ENCODE data around the gene IL6.

DNA sequence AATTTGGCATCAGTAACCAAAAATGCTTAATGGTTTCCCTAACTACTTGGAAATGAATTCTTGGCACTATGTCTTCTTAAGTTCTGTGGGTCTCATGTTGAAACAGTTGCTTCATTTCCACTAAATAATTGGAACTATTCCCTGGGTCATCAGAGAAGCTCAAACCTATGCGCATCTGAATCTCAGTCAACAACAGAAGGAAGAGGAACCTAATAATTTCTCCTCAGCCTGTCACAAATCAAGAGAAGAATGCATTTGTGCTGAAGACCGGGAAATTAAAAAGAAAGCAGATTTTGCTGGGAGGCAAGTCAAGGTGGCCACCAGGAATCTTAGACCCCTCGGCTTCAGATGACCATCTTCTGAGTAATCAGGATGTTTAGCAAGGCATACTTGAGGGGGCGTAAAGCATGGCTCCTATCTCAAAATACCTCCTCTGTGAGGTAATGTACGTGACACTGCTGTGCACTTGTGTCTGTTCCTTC is 54.3 kb downstream of the IL6 start:
- TF ChIP-seq, protein P1, sequence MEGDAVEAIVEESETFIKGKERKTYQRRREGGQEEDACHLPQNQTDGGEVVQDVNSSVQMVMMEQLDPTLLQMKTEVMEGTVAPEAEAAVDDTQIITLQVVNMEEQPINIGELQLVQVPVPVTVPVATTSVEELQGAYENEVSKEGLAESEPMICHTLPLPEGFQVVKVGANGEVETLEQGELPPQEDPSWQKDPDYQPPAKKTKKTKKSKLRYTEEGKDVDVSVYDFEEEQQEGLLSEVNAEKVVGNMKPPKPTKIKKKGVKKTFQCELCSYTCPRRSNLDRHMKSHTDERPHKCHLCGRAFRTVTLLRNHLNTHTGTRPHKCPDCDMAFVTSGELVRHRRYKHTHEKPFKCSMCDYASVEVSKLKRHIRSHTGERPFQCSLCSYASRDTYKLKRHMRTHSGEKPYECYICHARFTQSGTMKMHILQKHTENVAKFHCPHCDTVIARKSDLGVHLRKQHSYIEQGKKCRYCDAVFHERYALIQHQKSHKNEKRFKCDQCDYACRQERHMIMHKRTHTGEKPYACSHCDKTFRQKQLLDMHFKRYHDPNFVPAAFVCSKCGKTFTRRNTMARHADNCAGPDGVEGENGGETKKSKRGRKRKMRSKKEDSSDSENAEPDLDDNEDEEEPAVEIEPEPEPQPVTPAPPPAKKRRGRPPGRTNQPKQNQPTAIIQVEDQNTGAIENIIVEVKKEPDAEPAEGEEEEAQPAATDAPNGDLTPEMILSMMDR (IDR thresholded peaks at IDR 0.05), result no peak
- TF ChIP-seq EZH2 (IDR thresholded peaks at IDR 0.05; ENCODE audit: borderline replicate concordance, insufficient read depth, low read depth, low read length, poor library complexity, severe bottlenecking), result no peak

Data from B cell (primary cell).